Measurements from ENCODE around the gene TCHP.

TCHP gene

GRCh38 chr12:109940339-109940923 lies 40.4 kb downstream of the TCHP start:
- DNase-seq = no peak

DNA sequence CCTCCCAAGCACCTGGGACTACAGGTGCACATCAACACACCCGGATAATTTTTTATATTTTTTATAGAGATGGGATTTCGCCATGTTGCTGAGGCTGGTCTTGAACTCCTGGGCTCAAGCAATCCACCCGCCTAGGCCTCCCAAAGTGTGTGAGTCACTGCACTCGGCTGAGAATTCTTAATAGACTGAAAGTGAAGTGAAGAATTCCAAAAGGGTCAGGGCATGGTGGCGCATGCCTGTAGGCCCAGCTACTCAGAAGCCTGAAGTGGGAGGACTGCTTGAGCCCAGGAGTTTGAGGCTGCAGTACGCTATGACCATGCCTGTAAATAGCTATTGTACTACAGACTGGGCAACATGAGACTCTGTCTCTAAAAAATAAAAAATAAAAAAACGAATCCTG lies 43.7 kb downstream of the TCHP start:
- DNase-seq = no peak

GRCh38 chr12:109944561-109945359 lies 44.7 kb downstream of the TCHP start:
- no peak for DNase-seq

- no peak for DNase-seq
These were observed 46.4 kb downstream of the TCHP start for GRCh38 chr12:109946505-109946904.

- no peak for DNase-seq
These were observed 46.8 kb downstream of the TCHP start for GRCh38 chr12:109946913-109947312.

DNA sequence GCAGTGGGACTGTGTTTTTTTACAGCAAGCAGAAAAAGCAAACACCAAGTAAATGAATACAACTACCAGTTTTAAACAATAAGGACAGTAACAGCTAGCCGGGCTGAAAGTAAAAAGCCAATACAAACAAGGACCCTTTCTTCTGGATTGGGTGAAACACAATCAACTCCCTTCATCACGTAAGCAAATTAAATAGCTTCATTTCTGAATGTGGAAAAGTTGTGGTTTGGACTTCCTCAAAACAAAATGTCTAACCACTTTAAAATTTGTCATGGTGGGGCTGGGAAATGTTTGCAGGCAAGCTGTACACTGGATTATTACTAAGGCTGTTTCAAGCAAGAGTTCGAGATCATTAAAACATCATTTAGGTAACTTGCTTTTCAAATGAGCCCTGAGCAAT lies 47.4 kb downstream of the TCHP start:
- DNase-seq = no peak

DNA sequence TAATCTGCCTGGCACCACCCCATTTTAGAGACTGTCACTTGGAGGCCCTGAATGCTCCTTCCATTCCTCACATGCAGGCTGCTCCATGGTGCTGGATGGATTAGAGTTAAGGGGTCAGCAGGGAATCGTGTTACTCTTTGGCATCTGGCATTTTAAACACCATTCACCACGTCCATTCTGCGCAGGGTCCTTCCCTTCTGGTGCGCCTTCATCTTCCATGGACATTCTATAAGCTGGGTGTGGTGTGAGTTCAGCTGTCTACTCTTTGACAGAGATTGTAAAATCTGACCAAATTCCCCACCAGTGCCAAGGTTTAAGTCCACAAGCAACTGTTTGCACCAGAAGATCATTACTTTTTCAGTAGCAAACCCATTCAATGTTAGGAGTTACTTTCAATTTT lies 48.3 kb downstream of the TCHP start:
- DNase-seq = no peak

GRCh38 chr12:109949089-109949488 lies 49.0 kb downstream of the TCHP start:
- DNase-seq = no peak

DNA sequence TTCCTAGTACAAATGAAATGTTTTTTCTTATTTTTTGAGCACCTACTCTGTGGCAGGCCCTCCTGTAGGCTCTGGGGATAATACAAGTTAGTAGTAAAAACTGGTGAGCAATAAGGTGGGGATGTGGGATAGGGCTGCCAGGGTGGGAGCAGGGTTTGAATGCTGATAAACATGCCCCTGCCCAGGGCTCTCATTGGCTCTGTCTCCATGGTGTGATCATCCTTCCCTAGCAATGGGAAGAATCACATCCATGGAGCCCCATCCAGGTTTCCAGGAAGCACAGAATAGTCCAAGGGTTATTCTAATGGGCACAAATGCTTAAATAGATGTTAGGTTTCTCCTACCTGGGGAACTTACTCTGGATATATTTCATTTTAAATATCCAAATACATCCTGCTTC lies 50.6 kb downstream of the TCHP start:
- no peak for DNase-seq

DNA sequence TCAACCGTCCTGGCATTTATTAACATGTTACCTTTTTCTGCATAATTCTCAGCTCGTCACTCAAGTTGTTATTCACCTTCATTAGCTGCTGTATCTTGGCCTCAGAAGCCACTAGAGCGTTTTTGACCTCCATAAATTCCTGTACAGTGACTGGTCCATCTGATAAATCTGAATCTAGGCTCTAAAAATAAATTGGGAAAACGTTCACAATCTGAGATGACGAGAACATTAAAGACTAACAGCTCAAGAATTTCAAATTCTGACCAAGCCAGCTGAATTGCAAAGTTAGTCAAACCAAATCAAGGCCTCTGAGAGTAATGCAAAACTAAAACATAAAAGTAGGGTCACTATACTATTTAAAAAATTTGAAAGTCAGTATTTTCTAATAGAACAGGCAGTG lies 51.1 kb downstream of the TCHP start:
- DNase-seq = no peak

DNA sequence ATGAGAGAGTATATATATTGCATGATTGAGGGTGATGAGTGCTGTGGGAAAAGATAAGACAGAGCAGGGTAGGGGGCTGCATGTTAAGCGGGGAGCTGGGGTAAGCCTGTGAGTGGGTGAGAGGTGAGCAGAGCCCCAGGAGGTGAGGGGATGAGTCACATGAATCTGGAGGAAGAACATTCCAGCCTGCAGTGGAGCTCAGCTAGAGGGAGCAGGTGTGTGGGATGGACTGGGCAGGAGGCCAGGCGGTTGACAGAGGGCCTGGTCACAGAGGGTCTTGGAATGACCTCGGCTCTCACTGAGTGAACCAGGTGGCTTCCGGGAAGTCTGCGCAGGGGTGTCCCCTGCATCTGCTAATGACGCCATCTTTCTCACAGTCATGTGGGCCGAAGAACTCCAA lies 51.7 kb downstream of the TCHP start:
- DNase-seq = no peak

DNA sequence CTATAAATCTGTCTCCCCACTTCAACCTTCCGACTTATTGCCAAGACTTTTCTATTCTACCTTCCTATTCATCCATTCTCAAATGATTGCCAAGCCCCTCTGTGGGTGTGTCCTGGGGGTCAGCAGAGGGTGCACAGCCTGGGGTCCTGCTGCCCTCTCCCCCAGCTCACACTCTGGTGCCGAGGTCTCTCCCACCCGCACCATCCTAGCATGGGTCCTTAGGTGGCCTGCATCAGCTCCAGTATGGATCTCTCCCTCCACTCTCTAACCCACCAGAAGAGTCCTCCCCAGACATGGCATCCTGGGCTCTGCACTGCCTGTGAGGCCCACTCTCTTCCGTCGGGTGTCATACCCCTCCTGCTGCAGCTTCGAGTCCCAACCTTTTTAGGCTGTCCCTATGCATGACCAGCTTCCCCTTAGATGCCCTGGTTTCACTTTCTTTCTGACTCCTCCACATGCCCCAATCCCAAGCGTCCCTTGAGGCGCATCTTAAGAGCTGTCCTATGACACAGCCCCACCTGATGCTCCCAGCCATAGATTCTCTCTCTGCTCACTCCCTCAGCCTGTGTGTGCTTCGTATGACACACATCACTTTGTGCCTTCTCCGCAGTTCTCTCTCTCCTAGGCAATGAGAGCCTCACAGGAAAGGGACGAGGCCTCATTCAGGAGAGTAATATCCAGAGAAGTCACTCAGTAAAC lies 52.2 kb downstream of the TCHP start:
- no peak for DNase-seq

GRCh38 chr12:109952873-109953272 lies 52.8 kb downstream of the TCHP start:
- DNase-seq = no peak

GRCh38 chr12:109953656-109954055 lies 53.6 kb downstream of the TCHP start:
- DNase-seq = no peak

- no peak for DNase-seq
These were observed 58.3 kb downstream of the TCHP start for GRCh38 chr12:109958374-109958773.

DNA sequence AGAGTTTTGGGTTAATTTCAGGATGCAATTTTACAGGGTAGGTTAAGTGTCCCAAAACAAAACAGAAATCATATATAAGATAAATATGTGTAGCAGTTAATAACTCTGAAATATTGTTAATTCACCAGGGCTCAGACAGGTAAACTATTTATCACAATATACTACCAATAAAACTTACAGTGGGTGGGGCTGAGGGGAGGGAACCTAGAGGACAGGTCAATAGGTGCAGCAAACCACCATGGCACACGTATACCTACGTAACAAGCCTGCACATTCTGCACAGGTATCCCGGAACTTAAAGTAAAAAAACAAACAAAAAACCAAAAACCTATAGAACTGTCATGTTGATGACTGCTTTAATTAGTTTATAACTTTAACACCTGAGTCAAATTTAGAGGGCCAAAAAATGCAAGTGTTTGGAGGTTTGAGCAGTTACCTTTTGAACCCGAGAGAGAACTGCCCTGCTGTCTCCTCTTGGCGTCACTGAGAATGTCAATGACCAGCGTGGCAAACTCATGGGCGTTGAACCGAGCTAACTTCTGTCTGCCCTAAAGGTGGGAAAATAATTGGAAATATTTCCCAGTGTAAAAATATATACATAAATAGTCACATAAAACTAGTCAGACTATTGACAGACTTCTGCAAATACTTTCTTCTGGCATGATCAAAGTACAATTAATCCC lies 59.5 kb downstream of the TCHP start:
- no peak for DNase-seq

DNA sequence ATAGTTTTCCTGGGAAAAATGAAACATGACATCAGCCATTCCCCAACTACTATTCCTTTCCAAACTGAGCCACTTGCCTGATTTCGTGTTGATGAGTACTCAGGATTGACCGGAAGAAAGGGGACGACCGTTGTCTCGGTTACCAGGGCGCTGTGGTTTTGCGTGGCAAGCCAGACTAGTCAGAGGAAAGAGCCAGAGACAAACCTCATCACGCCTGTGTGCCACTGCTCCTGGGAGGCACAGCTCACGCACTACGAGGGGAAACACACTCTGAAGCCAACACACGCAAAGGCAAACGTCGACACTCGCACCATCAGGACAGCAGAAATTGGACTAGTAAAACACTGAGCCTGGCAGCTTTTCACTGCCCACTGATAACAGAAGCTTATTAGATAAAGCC lies 61.1 kb downstream of the TCHP start:
- no peak for DNase-seq

- DNase-seq = no peak
These were observed 61.5 kb downstream of the TCHP start for GRCh38 chr12:109961612-109962011.

GRCh38 chr12:109962398-109962797 lies 62.3 kb downstream of the TCHP start:
- DNase-seq = no peak

DNA sequence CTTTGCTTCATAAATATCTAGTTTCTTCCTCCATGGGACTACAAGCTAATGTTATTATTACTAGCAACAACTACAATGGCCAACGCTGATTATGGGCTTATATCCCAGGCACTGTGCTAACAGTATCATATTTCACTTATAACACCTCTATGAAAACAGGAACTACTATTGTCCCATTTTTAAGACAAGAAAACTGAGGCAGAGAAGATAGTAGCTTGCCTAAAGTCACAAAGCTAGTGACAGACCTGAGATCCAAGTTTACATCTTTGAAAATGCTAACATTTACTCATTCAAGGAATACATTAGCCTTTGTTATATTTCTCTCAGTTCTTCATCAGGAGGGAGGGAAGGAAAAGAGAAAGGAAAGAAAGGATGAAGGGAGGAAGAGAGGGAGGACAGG lies 63.3 kb downstream of the TCHP start:
- no peak for DNase-seq

- no peak for DNase-seq
These were observed 63.8 kb downstream of the TCHP start for GRCh38 chr12:109963743-109964429.

- DNase-seq = no peak
These were observed 66.5 kb downstream of the TCHP start for GRCh38 chr12:109966546-109966945.

Measured in NCI-H1694 (cell line).